Stomach (tissue), 4 donors: ENCODE data around the gene MORF4L2.

ENCODE experiments used
- POLR2AphosphoS5 ChIP-seq, 3 donors: sonication (generic); formaldehyde crosslinking; IDR thresholded peaks; one replicate each; pipeline ENCODE4 v1.6.1; 2016; ENCODE audit warnings: antibody characterized with exemption in 3 of 3
- TF ChIP-seq, protein P1 (sequence below), 7 experiments: fragments of 450-650 bp in 4 of 7; fragments of 200-600 bp in 3 of 7; sonication (generic) in 3 of 7; IDR thresholded peaks; one replicate each; pipeline ENCODE4 v1.5.1; 2016 to 2019; ENCODE audit warnings: antibody characterized with exemption in 7 of 7, control low read depth in 2 of 7, mild to moderate bottlenecking in 1 of 7

GRCh38 chrX:103726477-103726876 lies 40.0 kb upstream of the MORF4L2 start:
- TF ChIP-seq, protein P1, sequence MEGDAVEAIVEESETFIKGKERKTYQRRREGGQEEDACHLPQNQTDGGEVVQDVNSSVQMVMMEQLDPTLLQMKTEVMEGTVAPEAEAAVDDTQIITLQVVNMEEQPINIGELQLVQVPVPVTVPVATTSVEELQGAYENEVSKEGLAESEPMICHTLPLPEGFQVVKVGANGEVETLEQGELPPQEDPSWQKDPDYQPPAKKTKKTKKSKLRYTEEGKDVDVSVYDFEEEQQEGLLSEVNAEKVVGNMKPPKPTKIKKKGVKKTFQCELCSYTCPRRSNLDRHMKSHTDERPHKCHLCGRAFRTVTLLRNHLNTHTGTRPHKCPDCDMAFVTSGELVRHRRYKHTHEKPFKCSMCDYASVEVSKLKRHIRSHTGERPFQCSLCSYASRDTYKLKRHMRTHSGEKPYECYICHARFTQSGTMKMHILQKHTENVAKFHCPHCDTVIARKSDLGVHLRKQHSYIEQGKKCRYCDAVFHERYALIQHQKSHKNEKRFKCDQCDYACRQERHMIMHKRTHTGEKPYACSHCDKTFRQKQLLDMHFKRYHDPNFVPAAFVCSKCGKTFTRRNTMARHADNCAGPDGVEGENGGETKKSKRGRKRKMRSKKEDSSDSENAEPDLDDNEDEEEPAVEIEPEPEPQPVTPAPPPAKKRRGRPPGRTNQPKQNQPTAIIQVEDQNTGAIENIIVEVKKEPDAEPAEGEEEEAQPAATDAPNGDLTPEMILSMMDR (IDR thresholded peaks at IDR 0.05): no peak
- no peak for TF ChIP-seq POLR2AphosphoS5 (IDR thresholded peaks at IDR 0.05)
